Type B pancreatic cell (in vitro differentiated cells): Measurements from ENCODE around the gene EP300. TPM values are rescaled to one million over a fixed set of nuclear protein-coding genes. Genes with fewer than 3 reads are reported as not detected.
"Not testable (repeated sequence)": the region's sequence is repeated elsewhere in the genome, so short reads cannot be mapped to it uniquely, and the experiment has no call there.

Source experiments
- DNase-seq: peaks from one replicate; pipeline ENCODE4 v3.0.0; 2021; ENCODE audit warnings: mixed read lengths; ENCODE audit not compliant: unreplicated experiment; ENCODE audit errors: extremely low spot score
- H3K27ac Mint-ChIP-seq: 2 replicates; pipeline ENCODE4 v1.8.0; 2021; ENCODE audit warnings: mild to moderate bottlenecking, mixed read lengths
- H3K27me3 Mint-ChIP-seq: 2 replicates; pipeline ENCODE4 v1.8.0; 2021; ENCODE audit warnings: mixed read lengths
- H3K36me3 Mint-ChIP-seq: 2 replicates; pipeline ENCODE4 v1.8.0; 2021; ENCODE audit warnings: mixed read lengths
- H3K4me1 Mint-ChIP-seq: one replicate; pipeline ENCODE4 v1.8.0; 2021; ENCODE audit warnings: mixed read lengths; ENCODE audit not compliant: unreplicated experiment
- H3K4me3 Mint-ChIP-seq: 2 replicates; pipeline ENCODE4 v1.8.0; 2021; ENCODE audit warnings: mild to moderate bottlenecking, mixed read lengths
- H3K9me3 Mint-ChIP-seq: 2 replicates; pipeline ENCODE4 v1.8.0; 2021; ENCODE audit warnings: mixed read lengths
- CTCF ChIP-seq: fragments of 200-600 bp; sonication (generic); conservative IDR thresholded peaks from 2 replicates; pipeline ENCODE4 v1.5.0; 2021; ENCODE audit warnings: antibody characterized with exemption, mild to moderate bottlenecking
- total RNA-seq: library from RNA; stranded (reverse); gene quantifications from 2 replicates; pipeline ENCODE4 v1.2.1, GENCODE V29; 2021; ENCODE audit warnings: low replicate concordance

EP300 gene
- total RNA-seq, 1 donor from 2014 or later: 87.2 TPM

GRCh38 chr22:41177040-41177621 lies 84.7 kb downstream of the EP300 start:
- Mint-ChIP-seq H3K4me3 (no peak overlapping the region), H3K27me3 (no peaks in the 10 kb centered on the region), H3K4me1 (no peaks in the 10 kb centered on the region), H3K36me3 (peaks cover 45% of the 10 kb centered on the region), H3K27ac (no peak overlapping the region), H3K9me3 (peaks cover 3% of the 10 kb centered on the region)
- TF ChIP-seq CTCF: no peak
- DNase-seq: no peak

- H3K9me3 Mint-ChIP-seq: peaks cover 3% of the 10 kb centered on the region
- H3K4me3 Mint-ChIP-seq: no peak overlapping the region
- DNase-seq: peak; percentile 57
- H3K27me3 Mint-ChIP-seq: no peaks in the 10 kb centered on the region
- H3K4me1 Mint-ChIP-seq: no peaks in the 10 kb centered on the region
- H3K27ac Mint-ChIP-seq: no peak overlapping the region
- TF ChIP-seq CTCF: no peak
- peaks cover 41% of the 10 kb centered on the region for H3K36me3 Mint-ChIP-seq
Measured at GRCh38 chr22:41177622-41178424, 85.4 kb downstream of the EP300 start.

- no peaks in the 10 kb centered on the region for H3K27me3 Mint-ChIP-seq
- H3K27ac Mint-ChIP-seq: peak overlapping the region; percentile 72
- DNase-seq: no peak
- H3K9me3 Mint-ChIP-seq: peaks cover 3% of the 10 kb centered on the region
- H3K4me3 Mint-ChIP-seq: no peak overlapping the region
- H3K4me1 Mint-ChIP-seq: no peaks in the 10 kb centered on the region
- no peak for TF ChIP-seq CTCF
- peaks cover 37% of the 10 kb centered on the region for H3K36me3 Mint-ChIP-seq
Measured at GRCh38 chr22:41178425-41178975, 86.1 kb downstream of the EP300 start.

GRCh38 chr22:41180362-41180761 lies 88.0 kb downstream of the EP300 start:
- H3K4me3 Mint-ChIP-seq, H3K27me3 Mint-ChIP-seq, H3K4me1 Mint-ChIP-seq, H3K27ac Mint-ChIP-seq, H3K9me3 Mint-ChIP-seq: not testable (repeated sequence)
- DNase-seq: peak; percentile 36
- peaks cover 27% of the 10 kb centered on the region for H3K36me3 Mint-ChIP-seq

GRCh38 chr22:41180926-41181325 lies 88.5 kb downstream of the EP300 start:
- Mint-ChIP-seq H3K9me3 (peaks cover 3% of the 10 kb centered on the region), H3K4me3 (no peak overlapping the region), H3K36me3 (peaks cover 27% of the 10 kb centered on the region), H3K27ac (no peak overlapping the region), H3K27me3 (no peaks in the 10 kb centered on the region), H3K4me1 (no peaks in the 10 kb centered on the region)
- no peak for DNase-seq
- no peak for TF ChIP-seq CTCF
